GM12865 (cell line): ENCODE results near the gene DPF3.

ENCODE experiments used
- DNase-seq: peaks from one replicate; pipeline ENCODE4 v3.0.0; 2010; ENCODE audit warnings: low read depth
- H3K4me3 ChIP-seq: 2 replicates; pipeline ENCODE4 v1.5.1; 2011; ENCODE audit warnings: mild to moderate bottlenecking, low read depth, low read length, control low read depth
- CTCF ChIP-seq: IDR thresholded peaks from 2 replicates; pipeline ENCODE4 v1.5.1; 2011; ENCODE audit warnings: low read length, control low read depth, low read depth, inconsistent platforms; ENCODE audit not compliant: insufficient read depth; ENCODE audit errors: missing control alignments

The DPF3 gene

GRCh38 chr14:72928872-72929271 is 35.0 kb upstream of the DPF3 start:
- DNase-seq = no peak
- no peak overlapping the region for H3K4me3 ChIP-seq
- no peak for TF ChIP-seq CTCF

DNA sequence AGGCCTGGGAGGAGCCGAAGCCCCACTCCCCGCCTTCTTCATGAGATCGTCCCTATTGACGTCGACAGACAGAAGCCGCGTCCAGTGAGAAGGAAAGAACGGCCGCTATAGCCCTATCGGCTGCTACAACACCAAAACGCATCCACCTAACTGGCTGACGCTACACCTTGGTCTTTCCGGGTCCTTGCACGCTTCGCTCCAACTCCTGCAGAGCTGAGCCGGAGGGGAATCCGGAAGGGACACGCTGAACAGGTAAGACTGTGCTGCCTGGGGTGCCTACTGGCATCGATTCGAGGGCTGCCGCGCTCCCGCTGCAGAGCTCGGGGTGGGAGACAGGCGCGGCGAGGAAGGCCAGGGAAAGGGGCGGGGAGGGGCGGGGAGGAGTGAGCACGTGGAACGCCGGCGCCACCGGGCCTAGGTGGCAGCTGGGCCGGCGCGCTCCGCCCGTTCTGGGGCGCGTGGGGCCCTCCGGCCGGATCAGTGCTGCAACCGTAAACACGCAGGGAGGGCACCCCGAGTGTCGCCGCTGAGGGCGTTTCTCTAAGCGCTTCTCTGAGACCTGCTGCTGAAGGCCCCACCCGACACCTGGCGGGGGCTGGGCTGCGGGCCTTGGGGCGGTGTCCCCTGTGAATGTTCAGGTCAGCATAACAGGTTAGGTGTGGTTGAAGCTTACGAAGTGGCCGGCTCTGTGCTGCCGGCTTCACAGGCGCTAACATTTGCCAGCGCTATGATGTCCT is 32.6 kb upstream of the DPF3 start, which contains the start of gene DCAF4:
TSS of gene DCAF4 (plus strand) at position 173 of the 737 bp plus-strand sequence. CDS start 11,515 bp downstream, outside the sequence.
- no peak for TF ChIP-seq CTCF
- peak; percentile 99 for DNase-seq
- H3K4me3 ChIP-seq = peak within 1 kb of the TSS; percentile 97

- peak overlapping the region; percentile 60 for H3K4me3 ChIP-seq
- no peak for DNase-seq
- TF ChIP-seq CTCF = no peak
These were observed 32.0 kb upstream of the DPF3 start for GRCh38 chr14:72925815-72926291.

DNA sequence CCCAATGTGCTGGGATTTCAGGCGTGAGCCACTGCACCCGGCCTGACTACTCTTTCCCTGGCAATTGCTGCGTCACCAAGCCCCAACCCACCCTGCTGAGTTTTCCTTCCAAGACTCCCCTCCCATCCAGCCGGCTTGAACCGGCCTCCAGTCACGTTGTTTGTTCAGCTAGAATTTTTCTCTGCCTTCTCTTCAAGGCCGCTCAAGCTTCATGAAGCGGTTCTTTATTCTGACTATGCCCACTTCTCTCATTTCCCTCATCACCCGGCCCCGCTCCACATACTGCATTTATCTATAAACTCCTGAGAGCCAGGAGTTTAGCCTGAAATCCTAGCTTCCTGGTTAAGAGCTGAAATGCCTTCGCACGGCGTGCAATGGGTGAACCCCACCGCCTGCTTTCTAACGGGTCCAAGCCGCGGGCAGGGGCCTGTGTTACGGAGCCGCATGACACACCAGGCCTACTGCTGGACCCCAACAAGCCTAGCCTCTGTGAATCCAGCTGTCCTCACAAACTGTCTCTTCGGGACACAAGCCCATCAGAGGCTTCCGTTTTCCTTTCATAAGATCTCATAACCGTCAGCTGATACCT is 31.4 kb upstream of the DPF3 start:
- no peak for DNase-seq
- H3K4me3 ChIP-seq = peak overlapping the region; percentile 60
- no peak for TF ChIP-seq CTCF

GRCh38 chr14:72924337-72924736 is 30.4 kb upstream of the DPF3 start:
- DNase-seq = no peak
- TF ChIP-seq CTCF = no peak
- H3K4me3 ChIP-seq = no peak overlapping the region

GRCh38 chr14:72921396-72921795 is 27.5 kb upstream of the DPF3 start:
- no peak overlapping the region for H3K4me3 ChIP-seq
- no peak for DNase-seq
- TF ChIP-seq CTCF = no peak

DNA sequence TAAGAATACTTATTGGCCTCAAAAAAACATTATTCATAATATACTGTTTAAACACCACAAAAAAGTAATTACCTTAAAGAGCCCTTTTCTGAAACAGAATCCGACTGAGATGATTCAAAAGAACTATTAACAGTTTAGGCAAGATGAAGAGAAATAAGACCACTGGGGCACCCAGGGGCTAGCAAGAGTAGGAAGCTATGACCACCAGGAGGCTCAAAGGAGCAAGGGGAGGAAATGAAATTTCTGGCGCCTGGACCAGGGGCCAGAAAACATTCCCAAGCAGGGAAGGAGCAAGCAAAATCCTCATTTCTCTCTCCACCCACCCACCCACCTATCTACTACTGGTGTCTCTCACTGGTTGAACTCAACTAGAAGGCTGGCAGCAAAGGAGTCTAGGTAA is 26.1 kb upstream of the DPF3 start:
- no peak overlapping the region for H3K4me3 ChIP-seq
- no peak for TF ChIP-seq CTCF
- DNase-seq = no peak
